Smooth muscle cell (in vitro differentiated cells): ENCODE results near the gene ZNF385B. TPM values are rescaled to one million over a fixed set of nuclear protein-coding genes. Genes with fewer than 3 reads are reported as not detected.

Source experiments
- DNase-seq: peaks from one replicate; lab custom pipeline; 2025; ENCODE audit not compliant: unreplicated experiment; lab: John Stamatoyannopoulos, UW
- H2AFZ ChIP-seq: fragments of 200-600 bp; sonication (generic); 2 replicates; pipeline ENCODE4 v1.6.0; 2016; ENCODE audit warnings: antibody characterized with exemption, low read depth, mild to moderate bottlenecking
- H3F3A ChIP-seq: fragments of 200-600 bp; sonication (generic); 2 replicates; pipeline ENCODE4 v1.6.0; 2017; ENCODE audit warnings: antibody characterized with exemption, low read depth
- H3K27ac ChIP-seq: fragments of 200-600 bp; sonication (generic); 2 replicates; pipeline ENCODE4 v1.5.1; 2016; ENCODE audit warnings: low read depth, mild to moderate bottlenecking
- H3K27me3 ChIP-seq: fragments of 200-600 bp; sonication (generic); 2 replicates; pipeline ENCODE4 v1.6.1; 2016; ENCODE audit warnings: low read depth, mild to moderate bottlenecking
- H3K36me3 ChIP-seq: fragments of 200-600 bp; sonication (generic); 2 replicates; pipeline ENCODE4 v1.5.1; 2016; ENCODE audit warnings: low read depth
- H3K4me1 ChIP-seq: fragments of 200-600 bp; sonication (generic); 2 replicates; pipeline ENCODE4 v1.5.1; 2016; ENCODE audit warnings: low read depth
- H3K4me2 ChIP-seq: fragments of 200-600 bp; sonication (generic); 2 replicates; pipeline ENCODE4 v1.6.0; 2016; ENCODE audit warnings: mild to moderate bottlenecking
- H3K4me3 ChIP-seq: fragments of 200-600 bp; sonication (generic); 2 replicates; pipeline ENCODE4 v1.5.1; 2016; ENCODE audit warnings: mild to moderate bottlenecking
- H3K79me2 ChIP-seq: fragments of 200-600 bp; sonication (generic); 2 replicates; pipeline ENCODE4 v1.6.0; 2016; ENCODE audit warnings: low read depth, mild to moderate bottlenecking
- H3K9ac ChIP-seq: fragments of 200-600 bp; sonication (generic); 2 replicates; pipeline ENCODE4 v1.6.0; 2016; ENCODE audit warnings: low read depth
- H3K9me3 ChIP-seq: fragments of 200-600 bp; sonication (generic); replicated peaks from 2 replicates; pipeline ENCODE4 v1.5.1; 2016; ENCODE audit warnings: low read depth
- H4K20me1 ChIP-seq: fragments of 200-600 bp; sonication (generic); 2 replicates; pipeline ENCODE4 v1.6.0; 2016; ENCODE audit warnings: low read depth
- WGBS: methylation state at CpG from one replicate; pipeline ENCODE4 v1.1.7; 2016; ENCODE audit warnings: low lambda C conversion rate; 5-methylcytosine and 5-hydroxymethylcytosine counted together
- polyA plus RNA-seq: library from polyadenylated mRNA; unstranded; fragments of >200 nt; fragmentation: Nextera tagmentation; extraction: Ambion mirVana; gene quantifications from 2 replicates; pipeline ENCODE4 v1.2.1, GENCODE V29; 2016
- total RNA-seq: library from RNA; depleted of rRNA; stranded (reverse); fragments of >200 nt; gene quantifications from 2 replicates; pipeline ENCODE4 v1.2.3, GENCODE V29; 2014
- TF ChIP-seq, protein P1 (sequence below): fragments of 200-600 bp; sonication (generic); IDR thresholded peaks from 2 replicates; pipeline ENCODE4 v1.5.1; 2017; ENCODE audit warnings: borderline replicate concordance, mild to moderate bottlenecking, antibody characterized with exemption; ENCODE audit not compliant: insufficient read depth, poor library complexity, severe bottlenecking

ZNF385B gene
- total and polyA plus RNA-seq, 2 experiments from 2014 or later, result 1.4 to 3.2 TPM

DNA sequence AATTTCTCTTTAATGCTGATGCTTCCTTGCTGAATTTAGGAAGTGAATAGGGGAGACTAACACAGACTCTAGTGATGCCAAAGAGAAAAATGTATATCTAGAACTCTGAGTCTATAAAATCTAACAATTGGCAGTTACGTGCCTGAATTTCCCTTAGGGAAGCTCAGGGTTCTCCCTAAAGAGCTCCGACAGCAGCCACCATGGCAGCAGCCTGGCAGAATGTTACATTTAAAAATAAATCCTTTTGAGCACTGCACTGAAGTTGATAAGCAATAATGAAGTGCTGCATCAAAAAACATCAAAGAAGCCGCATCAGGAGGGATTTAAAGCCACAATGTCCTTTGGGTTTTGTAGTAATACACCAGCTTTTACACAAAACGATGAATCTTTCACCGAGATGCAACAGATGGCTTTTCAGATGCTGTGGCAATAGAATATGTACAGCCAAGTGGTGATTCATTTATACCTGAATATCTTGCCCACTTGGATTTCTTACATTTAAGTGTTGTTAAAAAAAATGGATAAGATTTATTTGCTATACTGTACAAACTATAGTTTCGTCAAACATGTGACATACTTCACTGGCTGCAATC is 305.6 kb downstream of the ZNF385B start:
- 65% methylated on average over 6 of the region's 6 CpGs for WGBS
- DNase-seq, result no peak
- no peaks in the 10 kb centered on the region for H3K79me2 ChIP-seq

DNA sequence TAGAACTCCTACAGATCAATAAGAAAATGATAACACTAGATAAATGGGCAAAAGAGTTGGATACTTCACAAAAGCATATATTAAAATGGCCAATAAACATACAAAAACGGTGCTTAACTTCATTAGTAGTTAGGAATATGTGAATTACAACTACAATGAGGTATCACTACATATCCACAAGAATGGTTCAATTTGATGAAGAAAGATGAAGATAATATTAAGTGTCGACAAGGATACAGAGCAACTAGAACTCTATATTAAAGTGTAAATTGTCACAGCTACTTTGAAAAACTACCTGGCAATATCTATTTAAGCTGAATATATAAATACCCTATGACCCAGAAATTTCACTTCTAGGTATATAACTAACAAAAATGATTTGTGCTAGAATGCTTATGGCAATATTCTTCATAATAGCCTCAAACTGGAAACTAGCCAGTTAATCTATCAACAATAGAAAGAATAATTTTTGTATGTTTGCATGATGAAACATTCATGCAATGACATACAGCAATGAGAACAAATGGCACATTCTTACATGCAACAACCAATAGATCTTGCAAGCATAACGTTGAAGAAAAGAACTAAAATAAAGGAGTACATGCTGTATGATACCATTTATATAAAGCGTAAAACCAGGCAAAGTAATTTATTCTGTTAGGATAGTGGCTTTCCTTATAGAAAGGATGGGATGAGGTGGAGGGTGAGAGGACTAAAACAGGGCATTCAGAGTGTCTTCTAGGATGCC is 306.6 kb downstream of the ZNF385B start:
- no peak overlapping the region for H3K4me2 ChIP-seq
- TF ChIP-seq, protein P1, sequence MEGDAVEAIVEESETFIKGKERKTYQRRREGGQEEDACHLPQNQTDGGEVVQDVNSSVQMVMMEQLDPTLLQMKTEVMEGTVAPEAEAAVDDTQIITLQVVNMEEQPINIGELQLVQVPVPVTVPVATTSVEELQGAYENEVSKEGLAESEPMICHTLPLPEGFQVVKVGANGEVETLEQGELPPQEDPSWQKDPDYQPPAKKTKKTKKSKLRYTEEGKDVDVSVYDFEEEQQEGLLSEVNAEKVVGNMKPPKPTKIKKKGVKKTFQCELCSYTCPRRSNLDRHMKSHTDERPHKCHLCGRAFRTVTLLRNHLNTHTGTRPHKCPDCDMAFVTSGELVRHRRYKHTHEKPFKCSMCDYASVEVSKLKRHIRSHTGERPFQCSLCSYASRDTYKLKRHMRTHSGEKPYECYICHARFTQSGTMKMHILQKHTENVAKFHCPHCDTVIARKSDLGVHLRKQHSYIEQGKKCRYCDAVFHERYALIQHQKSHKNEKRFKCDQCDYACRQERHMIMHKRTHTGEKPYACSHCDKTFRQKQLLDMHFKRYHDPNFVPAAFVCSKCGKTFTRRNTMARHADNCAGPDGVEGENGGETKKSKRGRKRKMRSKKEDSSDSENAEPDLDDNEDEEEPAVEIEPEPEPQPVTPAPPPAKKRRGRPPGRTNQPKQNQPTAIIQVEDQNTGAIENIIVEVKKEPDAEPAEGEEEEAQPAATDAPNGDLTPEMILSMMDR, result no peak
- H3K36me3 ChIP-seq, result no peaks in the 10 kb centered on the region
- no peak for DNase-seq
- H3K27ac ChIP-seq, result no peak overlapping the region
- no peaks in the 10 kb centered on the region for H3K79me2 ChIP-seq
- H3K4me3 ChIP-seq, result no peak overlapping the region
- no peaks in the 10 kb centered on the region for H4K20me1 ChIP-seq
- H3K9ac ChIP-seq, result no peak overlapping the region
- no peaks in the 10 kb centered on the region for H3K9me3 ChIP-seq
- WGBS, result 91% methylated on average over 4 of the region's 4 CpGs
- H3K27me3 ChIP-seq, result no peaks in the 10 kb centered on the region
- no peaks in the 10 kb centered on the region for H3F3A ChIP-seq
- peaks cover 30% of the 10 kb centered on the region for H3K4me1 ChIP-seq
- H2AFZ ChIP-seq, result no peak overlapping the region

More for the DNA sequence above, 305.6 kb downstream of the ZNF385B start:
- Histone ChIP-seq H2AFZ (no peak overlapping the region), H3K9ac (no peak overlapping the region), H3F3A (no peaks in the 10 kb centered on the region), H3K27me3 (no peaks in the 10 kb centered on the region), H4K20me1 (no peaks in the 10 kb centered on the region), H3K36me3 (no peaks in the 10 kb centered on the region), H3K4me3 (no peak overlapping the region), H3K4me1 (peaks cover 20% of the 10 kb centered on the region), H3K27ac (no peak overlapping the region), H3K4me2 (no peak overlapping the region), H3K9me3 (no peaks in the 10 kb centered on the region)
- TF ChIP-seq, protein P1, result no peak

DNA sequence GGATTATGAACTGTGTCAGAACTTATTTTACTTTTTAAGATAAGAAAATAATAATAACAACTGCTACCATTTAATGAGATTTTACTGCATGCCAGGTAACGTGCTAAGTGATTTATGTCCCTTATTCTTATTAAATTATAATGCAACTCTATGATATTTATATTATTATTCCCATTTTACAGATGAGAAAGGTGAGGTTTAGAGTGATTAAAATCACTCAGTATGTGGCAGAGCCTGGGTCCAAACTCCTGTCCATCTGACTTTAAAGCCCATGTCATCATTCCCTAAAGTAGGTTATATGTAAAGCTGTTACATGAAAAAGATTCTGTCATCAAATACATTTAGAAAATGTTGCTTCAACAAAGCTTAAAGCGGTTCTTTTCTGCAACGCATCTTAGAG is 308.0 kb downstream of the ZNF385B start:
- Histone ChIP-seq H3K4me3 (no peak overlapping the region), H3K9me3 (no peaks in the 10 kb centered on the region), H3K27me3 (no peaks in the 10 kb centered on the region), H3F3A (no peaks in the 10 kb centered on the region), H3K79me2 (no peaks in the 10 kb centered on the region), H3K4me2 (no peak overlapping the region), H3K27ac (no peak overlapping the region), H3K9ac (no peak overlapping the region), H3K4me1 (peaks cover 35% of the 10 kb centered on the region), H2AFZ (no peak overlapping the region), H3K36me3 (no peaks in the 10 kb centered on the region), H4K20me1 (no peaks in the 10 kb centered on the region)
- TF ChIP-seq, protein P1, result no peak
- no peak for DNase-seq
- 97% methylated on average over 3 of the region's 3 CpGs for WGBS
